GM18858 (cell line): ENCODE results near the gene FBXO8.

Experiments
- ATAC-seq: cut with Tn5 transposase; IDR thresholded peaks from one replicate; pipeline ENCODE4 v1.9.1; 2021; ENCODE audit not compliant: unreplicated experiment

The FBXO8 gene

GRCh38 chr4:174284487-174284886 lies 1.0 kb upstream of the FBXO8 start:
- no peak for ATAC-seq

- ATAC-seq: peak; percentile 99
These were observed 496 bp downstream of the FBXO8 start for GRCh38 chr4:174282836-174283506.

DNA sequence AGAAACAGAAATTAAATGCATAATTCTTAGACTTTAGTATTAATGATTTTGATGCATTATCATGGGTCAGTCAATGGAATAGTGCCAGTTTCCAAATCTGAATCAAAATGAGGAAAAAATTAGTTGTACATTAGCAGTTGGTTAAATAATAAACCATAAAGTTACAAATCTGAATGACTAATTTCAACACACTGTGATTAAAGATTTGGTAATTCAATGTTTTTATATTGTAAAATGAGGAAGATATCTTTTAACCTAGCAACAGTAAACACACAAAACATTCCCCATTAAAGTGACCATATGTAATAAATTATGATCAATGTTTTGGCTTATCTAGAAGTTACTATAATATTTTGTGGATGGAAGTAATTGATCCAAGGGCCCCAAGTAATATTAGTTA lies 1.6 kb downstream of the FBXO8 start:
- ATAC-seq: no peak

DNA sequence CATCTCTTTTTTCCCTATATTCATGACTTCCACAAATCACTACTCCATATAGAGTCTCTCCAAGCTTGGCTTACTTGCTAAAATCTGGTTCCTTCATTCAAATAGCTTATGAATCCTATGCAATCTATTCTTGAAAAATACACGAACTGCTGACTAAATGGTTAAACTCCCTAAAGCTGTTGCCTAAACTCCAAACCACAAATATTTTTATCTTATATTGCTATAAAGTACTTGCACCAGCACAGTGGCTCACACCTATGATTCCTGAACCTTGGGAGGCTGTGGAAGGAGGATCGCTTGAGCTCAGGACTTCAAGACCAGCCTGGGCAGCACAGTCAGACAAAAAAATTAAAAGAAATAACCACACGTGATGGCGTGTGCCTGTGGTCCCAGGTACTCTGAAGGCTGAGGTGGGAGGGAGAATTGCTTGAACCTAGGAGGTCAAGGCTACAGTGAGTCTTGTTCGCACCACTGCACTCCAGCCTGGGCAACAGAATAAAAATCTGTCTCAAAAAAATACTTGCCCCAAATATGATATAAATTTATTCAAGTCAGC lies 2.2 kb downstream of the FBXO8 start:
- ATAC-seq: no peak

GRCh38 chr4:174279433-174280155 lies 3.9 kb downstream of the FBXO8 start:
- ATAC-seq: no peak

DNA sequence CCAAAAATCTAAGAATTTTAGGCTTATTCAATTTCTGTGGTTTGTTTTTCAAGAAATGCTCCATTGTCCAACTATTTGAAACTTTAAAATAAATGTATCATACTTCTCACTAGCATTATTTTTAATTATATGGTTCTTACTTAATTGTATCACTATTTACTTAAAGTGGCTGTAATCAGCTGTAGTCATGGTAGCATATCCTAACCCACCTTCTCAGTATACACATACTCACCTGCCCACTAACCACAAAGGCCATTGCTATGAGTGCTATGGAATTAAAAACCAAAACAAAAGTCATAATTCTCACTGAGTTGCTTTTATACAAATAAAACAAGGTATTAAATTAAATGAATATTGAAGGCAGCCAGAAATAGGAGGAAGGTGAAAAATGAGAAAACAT lies 5.0 kb downstream of the FBXO8 start:
- ATAC-seq: no peak

- no peak for ATAC-seq
These were observed 6.0 kb downstream of the FBXO8 start for GRCh38 chr4:174277433-174277832.

GRCh38 chr4:174275101-174275500 lies 8.4 kb downstream of the FBXO8 start:
- ATAC-seq: no peak

GRCh38 chr4:174274436-174274835 lies 9.0 kb downstream of the FBXO8 start:
- no peak for ATAC-seq

DNA sequence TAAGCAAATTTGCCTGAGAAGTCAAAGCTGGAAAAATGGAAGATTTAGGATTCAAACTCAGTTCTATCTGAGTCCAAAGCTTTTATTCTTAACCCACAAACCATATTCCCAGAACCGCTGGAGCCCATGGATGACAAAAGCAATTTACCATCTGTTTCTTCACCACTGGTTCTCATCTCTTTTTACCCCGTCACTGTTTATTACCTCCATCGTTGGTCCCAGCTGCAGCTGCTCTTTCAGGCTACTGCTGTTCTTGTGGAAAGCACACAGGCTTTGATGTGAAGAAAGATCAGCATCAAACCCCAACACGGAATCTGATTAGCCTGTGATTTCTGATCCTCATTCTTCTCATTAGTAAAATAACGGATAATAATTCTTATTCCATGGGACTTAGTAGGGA lies 9.5 kb downstream of the FBXO8 start:
- ATAC-seq: no peak

- ATAC-seq: no peak
These were observed 17.1 kb downstream of the FBXO8 start for GRCh38 chr4:174266416-174266815.

- ATAC-seq: no peak
These were observed 17.6 kb downstream of the FBXO8 start for GRCh38 chr4:174265916-174266315.

- ATAC-seq: no peak
These were observed 20.1 kb downstream of the FBXO8 start for GRCh38 chr4:174263445-174263736.

DNA sequence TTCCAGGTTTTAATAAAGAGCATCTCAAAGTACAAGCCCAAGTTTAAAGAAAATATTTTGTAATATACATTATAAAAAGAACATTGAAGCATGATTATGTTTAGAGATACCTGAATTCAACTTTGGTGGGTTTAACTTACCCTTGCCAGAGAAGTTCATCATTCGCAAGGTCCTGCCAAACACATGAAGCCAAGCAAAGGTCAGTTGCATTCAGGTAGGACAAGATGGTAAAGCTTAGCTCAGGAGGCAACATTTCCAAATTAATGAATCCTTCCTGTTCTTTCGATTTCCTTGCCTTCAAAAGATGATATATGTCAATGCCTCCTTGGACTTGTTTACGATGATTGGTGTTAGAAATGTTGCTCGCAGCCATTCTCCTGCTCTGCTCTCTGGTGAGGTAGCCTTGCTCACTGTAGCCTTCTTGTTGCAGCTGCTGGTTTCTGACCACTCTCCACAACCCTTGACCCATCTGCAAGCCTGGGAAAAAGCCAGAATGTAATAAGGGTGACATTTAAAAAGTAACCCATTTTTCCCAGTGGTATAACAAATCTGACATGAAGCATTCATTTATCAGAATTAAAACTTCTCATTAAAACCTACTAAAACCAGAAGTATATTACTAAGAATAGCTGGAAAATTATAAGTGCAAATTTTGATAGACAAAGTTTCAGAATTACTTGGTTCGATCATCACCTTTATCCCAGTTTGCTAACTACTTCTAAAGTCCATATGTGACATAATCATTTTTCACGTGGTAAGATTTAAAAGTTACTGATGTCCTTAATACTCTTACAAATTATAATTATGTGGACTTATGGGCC lies 20.6 kb downstream of the FBXO8 start:
- ATAC-seq: no peak

- peak; percentile 37 for ATAC-seq
These were observed 22.0 kb downstream of the FBXO8 start for GRCh38 chr4:174261432-174261831.

GRCh38 chr4:174260099-174260498 lies 23.4 kb downstream of the FBXO8 start:
- ATAC-seq: no peak

DNA sequence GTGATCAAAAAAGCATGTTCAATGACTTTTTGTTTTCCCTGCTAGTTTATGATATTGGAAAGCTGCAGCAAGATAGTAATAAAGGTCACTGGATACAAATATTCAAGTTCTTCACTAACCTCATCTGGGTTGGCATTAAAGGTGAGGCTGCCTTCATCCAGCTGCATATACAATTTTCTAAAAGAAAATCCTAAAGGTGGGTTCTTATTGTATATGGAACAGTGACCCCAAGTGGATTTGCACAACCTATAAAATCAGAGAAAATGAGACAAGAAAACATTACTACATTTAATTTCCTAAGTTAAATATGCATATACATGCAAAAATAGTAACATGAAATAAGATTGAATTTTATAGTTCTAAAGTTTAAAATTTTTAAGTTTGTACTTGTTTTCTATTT lies 23.9 kb downstream of the FBXO8 start:
- ATAC-seq: no peak

DNA sequence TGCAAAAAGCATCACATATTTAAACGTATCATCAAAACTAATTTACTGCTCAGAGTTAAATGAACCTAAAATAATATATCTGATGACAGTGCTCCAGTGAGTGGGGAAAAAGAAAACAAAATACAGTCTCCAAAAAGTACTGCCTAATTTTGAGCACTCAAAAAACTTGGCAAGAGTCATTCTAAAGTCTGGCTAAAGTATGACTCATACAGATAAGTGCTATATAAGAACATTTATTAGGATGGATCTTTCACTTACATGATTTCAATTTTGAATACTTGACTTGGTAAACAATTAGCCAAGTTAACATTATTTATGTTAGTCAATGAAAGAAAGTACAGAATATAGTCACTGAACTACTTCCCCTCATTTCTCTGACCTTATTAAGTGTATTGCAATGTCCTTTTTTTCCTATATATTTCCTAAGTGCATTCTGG lies 27.2 kb downstream of the FBXO8 start:
- no peak for ATAC-seq

GRCh38 chr4:174255786-174256185 lies 27.7 kb downstream of the FBXO8 start:
- no peak for ATAC-seq

- ATAC-seq: no peak
These were observed 28.1 kb downstream of the FBXO8 start for GRCh38 chr4:174255374-174255773.

DNA sequence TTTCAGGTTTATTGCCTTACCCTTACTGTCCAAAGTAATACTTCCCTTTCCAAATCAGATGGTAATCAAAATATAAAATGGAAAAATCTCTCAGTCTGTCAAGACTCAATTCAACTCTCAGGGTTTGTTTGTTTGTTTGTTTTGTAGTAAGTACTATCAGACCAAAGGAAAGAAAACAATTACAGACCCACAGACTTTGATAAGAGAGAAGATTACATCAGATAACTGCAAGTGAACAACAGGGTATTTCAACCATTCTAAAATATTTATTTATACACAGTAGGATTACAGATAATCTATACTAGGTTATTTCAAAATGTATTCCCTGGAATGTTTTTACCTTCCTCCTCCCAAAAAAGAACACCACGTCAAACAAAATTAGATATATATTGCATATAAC lies 28.9 kb downstream of the FBXO8 start:
- no peak for ATAC-seq

- no peak for ATAC-seq
These were observed 31.1 kb downstream of the FBXO8 start for GRCh38 chr4:174252412-174252811.
